HepG2 (cell line): ENCODE measurements around the gene LURAP1L. TPM values are rescaled to one million over a fixed set of nuclear protein-coding genes. Genes with fewer than 3 reads are reported as not detected.
A peak's percentile ranks its signal among the peaks of the same experiment; 100 is the strongest.

Source experiments
- ATAC-seq: fragments of 200-7000 bp; cut with Tn5 transposase; 3 replicates; pipeline ENCODE4 v1.9.1; 2020; ENCODE audit warnings: mild to moderate bottlenecking, moderate library complexity
- BruUV-seq: library from RNA; stranded (reverse); fragments of 400-500 nt; replicated peaks from 2 replicates; lab custom pipeline; 2021; lab: Mats Ljungman, UMichigan
- CTCF ChIA-PET: fragments of 300-600 bp; formaldehyde crosslinking; extraction: SDS; loops from one replicate; lab custom pipeline; 2021; ENCODE audit warnings: low total read pairs, inconsistent platforms, low intra/inter-chr PET ratio; lab: Yijun Ruan, JAX
- POLR2A ChIA-PET: fragments of 350-600 bp; sonication (Branson Sonifier 250); formaldehyde crosslinking; loops from one replicate; lab custom pipeline; 2020; ENCODE audit warnings: antibody characterized with exemption, inconsistent platforms; lab: Yijun Ruan, JAX
- DNase-seq: peaks from one replicate; pipeline ENCODE4 v3.0.0-alpha.2; 2015; ENCODE audit warnings: low spot score
- FAIRE-seq: peaks from 3 replicates; lab custom pipeline; 2011; peaks lifted over from hg19 to GRCh38; lab: Jason Lieb, UNC
- H2AFZ ChIP-seq: one replicate; pipeline ENCODE4 v1.6.1; 2011; ENCODE audit warnings: low read length, inconsistent platforms
- H3K27ac ChIP-seq: fragments of 300-600 bp; 3 replicates; pipeline ENCODE4 v1.8.0; 2011; ENCODE audit warnings: mixed run types, mild to moderate bottlenecking, mixed read lengths, low read length, inconsistent platforms; ENCODE audit not compliant: insufficient read depth; ENCODE audit errors: extremely low read length
- H3K27me3 ChIP-seq, 2 experiments: fragments of 200-600 bp in 1 of 2; 2 replicates in 1 of 2; 3 replicates in 1 of 2; pipeline versions ENCODE4 v1.6.0 to v1.8.0; 2011; ENCODE audit warnings: low read length in 2 of 2, mild to moderate bottlenecking in 2 of 2, moderate library complexity in 2 of 2, inconsistent platforms in 1 of 2; ENCODE audit not compliant: insufficient read depth in 2 of 2, control insufficient read depth in 1 of 2
- H3K36me3 ChIP-seq, 2 experiments: fragments of 200-600 bp in 1 of 2; replicated peaks in 1 of 2; 2 replicates in 1 of 2; 3 replicates in 1 of 2; pipeline versions ENCODE4 v1.5.1 to v1.8.0; 2011; ENCODE audit warnings: low read length in 2 of 2, inconsistent platforms in 1 of 2; ENCODE audit not compliant: insufficient read depth in 2 of 2, control insufficient read depth in 1 of 2
- H3K4me1 ChIP-seq: 2 replicates; pipeline ENCODE4 v1.5.1; 2012; ENCODE audit warnings: low read length, inconsistent platforms; ENCODE audit not compliant: insufficient read depth
- H3K4me2 ChIP-seq: 2 replicates; pipeline ENCODE4 v1.6.0; 2011; ENCODE audit warnings: low read depth, low read length, inconsistent platforms
- H3K4me3 ChIP-seq, 3 experiments: fragments of 200-600 bp in 1 of 3; sonication (generic), shearing (Covaris generic) in 1 of 3; replicated peaks in 1 of 3; 2 replicates each; pipeline ENCODE4 v1.5.1; 2011 to 2016; ENCODE audit warnings: low read length in 3 of 3, inconsistent platforms in 2 of 3, low read depth in 2 of 3, mild to moderate bottlenecking in 2 of 3, control low read depth in 1 of 3, mixed read lengths in 1 of 3; ENCODE audit not compliant: insufficient read depth in 1 of 3
- H3K79me2 ChIP-seq: one replicate; pipeline ENCODE4 v1.6.1; 2011; ENCODE audit warnings: low read length, inconsistent platforms; ENCODE audit not compliant: insufficient read depth
- H3K9ac ChIP-seq: 2 replicates; pipeline ENCODE4 v1.6.0; 2011; ENCODE audit warnings: mild to moderate bottlenecking, low read depth, low read length, inconsistent platforms; ENCODE audit not compliant: insufficient read depth
- H3K9me3 ChIP-seq: 2 replicates; pipeline ENCODE4 v1.5.1; 2012; ENCODE audit warnings: mild to moderate bottlenecking, low read length
- H4K20me1 ChIP-seq: 2 replicates; pipeline ENCODE4 v1.6.0; 2011; ENCODE audit warnings: inconsistent platforms, mild to moderate bottlenecking, low read length, moderate library complexity; ENCODE audit not compliant: insufficient read depth
- EZH2 ChIP-seq: conservative IDR thresholded peaks from 2 replicates; pipeline ENCODE4 v1.6.1; 2012; ENCODE audit warnings: mild to moderate bottlenecking, low read depth, low read length, moderate library complexity
- KLF6 ChIP-seq: IDR thresholded peaks from 2 replicates; pipeline ENCODE4 v1.8.0; 2016; ENCODE audit warnings: missing biosample characterization, missing genetic modification reagents
- MAFF ChIP-seq: IDR thresholded peaks from 2 replicates; pipeline ENCODE4 v1.6.1; 2011; ENCODE audit warnings: low read depth, low read length, improper control_type of control experiment
- MAFG ChIP-seq: sonication (generic); formaldehyde crosslinking; IDR thresholded peaks from 2 replicates; pipeline ENCODE4 v1.5.1; 2020; ENCODE audit warnings: mild to moderate bottlenecking, missing genetic modification reagents
- MAFK ChIP-seq, 2 experiments: IDR thresholded peaks in 1 of 2; conservative IDR thresholded peaks in 1 of 2; 2 replicates each; pipeline ENCODE4 v1.6.1; 2011; ENCODE audit warnings: improper control_type of control experiment in 2 of 2, low read length in 2 of 2
- RBFOX2 ChIP-seq: fragments of 200-400 bp; formaldehyde crosslinking; IDR thresholded peaks from 2 replicates; pipeline ENCODE4 v1.6.1; 2017; ENCODE audit warnings: low read depth, mild to moderate bottlenecking, low read length
- ZNF10 ChIP-seq: sonication (generic); formaldehyde crosslinking; IDR thresholded peaks from 2 replicates; pipeline ENCODE4 v1.4.0; 2020; ENCODE audit warnings: mild to moderate bottlenecking, low read depth, missing genetic modification reagents, borderline replicate concordance
- ZNF282 ChIP-seq: fragments of 450-650 bp; IDR thresholded peaks from 2 replicates; pipeline ENCODE4 v1.6.1; 2018; ENCODE audit not compliant: partially characterized antibody
- WGBS: methylation state at CpG from one replicate; pipeline ENCODE4 v1.1.6; 2017; ENCODE audit warnings: low lambda C conversion rate; 5-methylcytosine and 5-hydroxymethylcytosine counted together
- in situ Hi-C: cut with HindIII; loops from 2 replicates; pipeline ENCODE4 v1.10.0; 2017; ENCODE audit warnings: low pct_unique_long_range_greater_than_20kb; ENCODE audit not compliant: extremely low pct_ligation_motif_present
- intact Hi-C: fragments of 100-400 bp; cut with micrococcal nuclease; formaldehyde crosslinking; loops from one replicate; pipeline ENCODE4 v1.10.0; 2022; ENCODE audit not compliant: unreplicated experiment
- polyA plus RNA-seq, 8 experiments: library from polyadenylated mRNA; depleted of rRNA in 3 of 8; stranded (reverse) in 7 of 8; unstranded in 1 of 8; fragments of >200 nt; fragmentation: Illumina TruSeq in 4 of 8; extraction: Trizol in 4 of 8; gene quantifications; 2 replicates each; pipeline versions ENCODE4 v1.2.1 to v1.2.3, GENCODE V29; 2011 to 2016; ENCODE audit warnings: low read depth in 4 of 8, missing spikeins in 1 of 8, mixed read lengths in 1 of 8; ENCODE audit not compliant: insufficient read depth in 1 of 8
- total RNA-seq, 5 experiments: library from RNA; depleted of rRNA; stranded (reverse); fragments of >200 nt; fragmentation: Illumina TruSeq; extraction: Trizol; gene quantifications; 2 replicates each; pipeline ENCODE4 v1.2.3, GENCODE V29; 2016; ENCODE audit warnings: low read depth in 1 of 5

Gene LURAP1L
- total and polyA plus RNA-seq, 2 of the 13 experiments (the other 11 are each of a cell fraction or from before 2014, with no cell fraction given) = 6.7 to 16.6 TPM

DNA sequence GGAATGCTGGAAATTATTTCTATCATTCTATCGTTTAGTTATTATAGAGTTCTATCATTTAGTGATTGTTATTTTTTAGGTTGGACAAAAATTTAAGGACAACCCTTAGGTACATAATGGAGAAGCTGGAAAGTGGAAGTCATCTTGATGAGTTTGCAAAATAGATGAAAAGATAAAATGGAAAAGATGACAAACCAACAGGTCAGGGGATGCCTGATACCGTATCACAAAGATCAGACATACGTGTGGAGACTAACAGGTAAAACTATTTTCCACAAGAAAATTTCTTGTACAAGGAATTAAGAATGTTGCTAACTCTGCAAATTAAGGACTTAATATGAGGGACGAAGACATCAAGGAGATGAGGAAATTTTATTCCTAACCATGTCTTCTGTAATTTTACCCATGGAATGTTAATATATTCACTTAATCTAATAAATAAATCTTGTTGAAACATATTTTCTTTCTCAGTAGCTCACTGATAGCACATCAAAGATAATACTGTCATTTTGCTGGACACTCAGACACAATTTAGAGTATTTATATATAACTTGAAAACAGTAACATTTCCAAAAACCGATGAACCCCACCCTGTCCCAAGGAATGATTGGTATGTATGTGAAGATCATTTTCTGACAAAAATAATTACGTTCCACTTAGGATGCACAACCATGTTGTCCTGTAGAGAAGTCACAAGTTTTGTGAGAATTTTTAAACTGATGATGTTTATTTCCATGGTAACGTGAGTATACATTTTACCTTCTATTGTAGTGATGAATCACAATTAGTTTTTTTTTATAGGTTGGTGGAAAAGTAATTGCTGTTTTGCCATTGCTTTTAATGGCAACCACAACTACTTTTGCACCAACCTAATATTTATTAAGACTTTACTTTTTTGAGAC lies 2.6 kb downstream of the LURAP1L start:
- ATAC-seq = no peak
- BruUV-seq = TSS peak; percentile 38
- Histone ChIP-seq H2AFZ (no peak overlapping the region), H3K4me2 (peak overlapping the region; percentile 85), H3K27me3 (no peaks in the 10 kb centered on the region; a peak in 1 of 5 replicates), H3K36me3 (no peaks in the 10 kb centered on the region), H3K79me2 (peaks cover 52% of the 10 kb centered on the region), H3K4me1 (peaks cover 24% of the 10 kb centered on the region), H3K9ac (peak overlapping the region; percentile 86), H3K27ac (peak overlapping the region; percentile 97), H3K9me3 (peaks cover 5% of the 10 kb centered on the region), H3K4me3 (peak overlapping the region; percentile 74 to 90 (median 84)), H4K20me1 (no peaks in the 10 kb centered on the region)
- intact Hi-C loops (loop anchor here (2.0 kb wide), 1 partner anchor 107 kb away; no protein-coding TSS in a partner anchor), in situ Hi-C loops (loop anchor here (5.0 to 10.0 kb wide), 2 partner anchors 40 to 53 kb away; no protein-coding TSS in a partner anchor)
- FAIRE-seq = no peak
- WGBS = 53% methylated on average over 7 of the region's 7 CpGs
- TF ChIP-seq MAFK (conservative IDR thresholded peaks at IDR 0.05 in 1 of 2, IDR thresholded peaks at IDR 0.05 in 1 of 2; ENCODE audit: low read length in 2 of 2) (peak; percentile 48 to 49), ZNF282 (no peak), MAFF (0 out of 2 replicates have a peak, but pooled peaks have one; percentile 19)
- ChIA-PET CTCF (interaction anchor here (1.3 kb wide), 1 partner anchor 40 kb away, joined by 7 read pairs; no protein-coding TSS in a partner anchor), POLR2A (interaction anchor here (1.4 to 7.4 kb wide), 7 partner anchors 7 to 40 kb away, joined by 5 to 342 read pairs (median 16); no protein-coding TSS in a partner anchor)
- DNase-seq = no peak

DNA sequence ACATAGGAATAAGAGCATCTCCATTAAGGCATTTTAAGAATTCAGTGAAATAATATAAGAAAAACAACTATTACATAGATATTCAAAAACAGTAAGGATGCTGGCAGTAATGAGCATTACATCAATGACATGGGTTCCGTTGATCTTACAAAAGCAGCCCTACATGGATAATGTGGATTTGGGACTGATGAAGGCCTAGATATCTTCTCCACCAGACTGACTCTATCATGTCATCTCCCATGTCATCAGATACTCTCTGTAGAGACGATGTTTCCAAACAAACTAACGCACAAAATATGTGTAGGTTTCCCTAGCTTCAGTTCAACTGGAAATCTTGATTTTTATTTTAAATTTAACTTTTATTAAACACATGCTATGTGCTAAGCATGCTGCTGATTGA lies 3.6 kb downstream of the LURAP1L start:
- FAIRE-seq = no peak

More for the DNA sequence above, 3.6 kb downstream of the LURAP1L start:
- Histone ChIP-seq H3K4me3 (peak overlapping the region in 1 of 3 experiments; percentile 74; a peak in 1 of 6 replicates), H4K20me1 (no peaks in the 10 kb centered on the region), H3K4me1 (peaks cover 26% of the 10 kb centered on the region), H3K27ac (no peak overlapping the region), H3K79me2 (peaks cover 62% of the 10 kb centered on the region), H3K36me3 (no peaks in the 10 kb centered on the region), H2AFZ (no peak overlapping the region), H3K4me2 (peak overlapping the region; percentile 85; the same call in 1 of the 2 replicates), H3K9ac (peak overlapping the region; percentile 86; the same call in 1 of the 2 replicates), H3K27me3 (no peaks in the 10 kb centered on the region; a peak in 1 of 5 replicates), H3K9me3 (peaks cover 15% of the 10 kb centered on the region)
- DNase-seq (no peak), ATAC-seq (no peak)
- intact Hi-C loops (no loop called here), in situ Hi-C loops (loop anchor here (5.0 to 10.0 kb wide), 2 partner anchors 39 to 54 kb away; no protein-coding TSS in a partner anchor)
- TF ChIP-seq ZNF10 (no peak), RBFOX2 (0 out of 2 replicates have a peak, but pooled peaks have one; percentile 29), MAFG (CRISPR knock-in tag) (no peak), EZH2 (no peak), KLF6 (CRISPR knock-in tag) (no peak)
- 97% methylated on average over 3 of the region's 3 CpGs for WGBS
- ChIA-PET POLR2A (interaction anchor here (7.4 kb wide), 1 partner anchor 39 kb away, joined by 342 read pairs; no protein-coding TSS in a partner anchor), CTCF (no interaction called here)
- no TSS peak for BruUV-seq
